GM18868 (cell line): Measurements from ENCODE around the gene ZSWIM3.
"Not testable (repeated sequence)": the region's sequence is repeated elsewhere in the genome, so short reads cannot be mapped to it uniquely, and the experiment has no call there.

Source experiments
- ATAC-seq: cut with Tn5 transposase; IDR thresholded peaks from one replicate; pipeline ENCODE4 v1.9.1; 2021; ENCODE audit warnings: mild to moderate bottlenecking, moderate library complexity; ENCODE audit not compliant: unreplicated experiment

ZSWIM3 gene

DNA sequence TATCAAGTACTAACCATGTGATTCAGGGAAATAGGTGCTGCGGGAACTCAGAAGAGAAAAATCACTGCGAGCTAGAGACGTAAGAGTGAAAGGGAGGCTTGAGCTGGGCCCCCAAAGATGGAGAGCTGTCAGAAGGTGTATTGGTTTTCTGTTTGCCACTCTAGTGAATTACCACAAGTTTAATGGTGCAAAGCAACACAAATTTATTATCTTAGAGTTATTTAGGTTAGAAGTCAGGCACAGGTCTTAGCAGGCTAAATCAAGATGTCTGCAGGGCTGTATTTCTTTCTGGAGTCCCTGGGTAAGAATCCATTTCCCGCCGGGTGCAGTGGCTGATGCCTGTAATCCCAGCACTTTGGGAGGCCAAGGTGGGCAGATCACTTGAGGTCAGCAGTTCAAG, 2.5 kb downstream of the ZSWIM3 start:
- ATAC-seq: no peak

DNA sequence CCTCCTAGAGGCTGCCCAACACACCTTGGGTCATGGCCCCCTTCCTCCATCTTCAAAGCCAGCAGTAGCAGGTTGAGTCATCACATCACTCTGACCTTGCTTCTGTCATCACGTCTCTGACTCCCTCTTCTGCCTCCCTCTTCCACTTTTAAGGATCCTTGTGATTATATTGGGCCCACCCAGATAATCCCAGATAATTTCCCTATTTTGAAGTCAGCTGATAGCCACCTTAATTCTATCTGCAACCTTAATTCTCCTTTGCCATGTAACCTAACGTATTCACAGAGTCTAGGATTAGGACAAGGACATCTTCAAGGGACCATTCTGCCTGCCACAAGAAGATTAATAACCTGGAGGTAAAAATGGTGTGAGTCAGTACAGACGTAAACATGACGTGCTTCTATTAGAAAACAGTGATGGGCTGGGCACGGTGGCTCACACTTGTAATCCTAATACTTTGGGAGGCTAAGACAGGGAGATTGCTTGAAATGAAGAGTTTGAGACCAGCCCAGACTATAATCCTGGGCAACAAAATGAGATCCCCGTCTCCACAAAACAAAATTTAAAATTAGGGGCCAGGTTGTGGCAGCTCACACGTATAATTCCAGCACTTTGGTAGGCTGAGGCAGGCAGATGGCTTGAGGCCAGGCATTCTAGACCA, 3.3 kb downstream of the ZSWIM3 start:
- no peak for ATAC-seq

DNA sequence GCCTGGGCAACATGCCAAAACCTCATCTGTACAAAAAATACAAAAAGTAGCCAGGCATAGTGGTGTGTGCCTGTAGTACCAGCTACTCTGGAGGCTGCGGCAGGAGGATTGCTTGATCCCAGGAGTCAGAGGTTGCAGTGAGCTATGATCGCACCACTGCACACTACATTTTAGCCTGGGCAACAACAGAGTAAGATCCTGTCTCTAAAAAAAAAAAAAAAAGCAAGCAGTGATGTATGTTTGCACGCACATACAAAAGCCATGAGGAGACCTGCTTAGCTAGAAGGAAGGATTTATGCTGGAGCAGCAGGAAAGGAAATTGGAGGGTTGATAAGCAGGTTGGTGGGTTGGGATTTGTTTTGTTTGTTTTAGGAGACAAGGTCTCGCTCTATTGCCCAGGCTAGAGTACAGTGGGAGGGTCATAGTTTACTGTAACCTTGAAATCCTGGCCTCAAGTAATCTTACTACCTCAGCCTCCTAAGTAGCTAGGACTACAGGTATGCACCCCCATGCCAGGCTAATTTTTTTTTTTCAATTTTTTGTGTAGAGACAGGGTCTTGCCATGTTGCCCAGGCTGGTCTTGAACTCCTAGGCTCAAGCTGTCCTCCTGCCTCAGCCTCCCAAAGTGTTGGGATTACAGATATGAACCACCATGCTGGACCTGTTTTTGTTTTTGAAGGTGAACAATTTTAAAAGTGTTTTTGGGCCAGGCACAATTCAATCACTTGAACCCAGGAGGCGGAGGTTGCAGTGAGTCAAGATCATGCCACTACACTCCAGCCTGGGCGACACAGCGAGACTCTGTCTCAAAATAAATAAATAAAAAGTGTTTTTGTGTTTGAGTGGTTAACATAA, 4.0 kb downstream of the ZSWIM3 start:
- no peak for ATAC-seq

DNA sequence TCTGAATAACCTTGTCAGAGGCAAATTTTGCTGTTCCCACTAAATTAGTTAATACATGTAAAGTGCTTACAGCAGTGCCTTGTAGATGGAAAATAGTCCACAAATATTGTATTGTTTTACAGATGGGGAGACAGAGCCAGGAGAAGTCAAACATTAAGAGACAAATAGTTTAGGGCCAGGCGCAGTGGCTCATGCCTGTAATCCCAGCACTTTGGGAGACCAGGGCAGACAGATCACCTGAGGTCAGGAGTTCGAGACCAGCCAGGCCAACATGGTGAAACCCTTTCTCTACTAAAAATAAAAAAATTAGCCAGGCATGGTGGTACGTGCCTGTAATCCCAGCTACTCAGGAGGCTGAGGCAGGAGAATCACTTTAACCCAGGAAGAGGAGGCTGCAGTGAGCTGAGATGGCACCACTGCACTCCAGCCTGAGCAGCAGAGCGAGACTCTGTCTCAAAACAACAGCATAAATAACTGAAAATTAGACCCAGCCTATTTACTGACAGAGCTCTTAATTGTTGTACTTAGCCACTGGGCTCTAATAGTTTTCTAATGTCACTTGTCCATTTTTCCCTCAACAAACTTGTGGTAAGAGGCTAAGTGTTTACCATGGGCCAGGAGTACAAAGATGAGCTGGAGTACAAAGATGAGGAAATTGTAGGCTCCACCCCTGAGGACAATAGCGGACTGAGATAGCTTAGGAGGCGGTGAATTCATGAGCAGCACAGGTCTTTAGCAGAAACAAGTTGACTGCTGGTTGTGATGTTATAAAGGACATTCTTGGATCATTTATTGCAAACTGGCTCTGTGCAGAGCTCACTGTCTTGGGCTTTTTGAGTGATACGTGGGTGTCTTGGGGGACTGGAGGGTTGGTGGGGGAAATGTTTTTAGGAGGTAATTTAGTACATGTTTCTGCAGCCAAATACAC, 6.4 kb downstream of the ZSWIM3 start:
- no peak for ATAC-seq

DNA sequence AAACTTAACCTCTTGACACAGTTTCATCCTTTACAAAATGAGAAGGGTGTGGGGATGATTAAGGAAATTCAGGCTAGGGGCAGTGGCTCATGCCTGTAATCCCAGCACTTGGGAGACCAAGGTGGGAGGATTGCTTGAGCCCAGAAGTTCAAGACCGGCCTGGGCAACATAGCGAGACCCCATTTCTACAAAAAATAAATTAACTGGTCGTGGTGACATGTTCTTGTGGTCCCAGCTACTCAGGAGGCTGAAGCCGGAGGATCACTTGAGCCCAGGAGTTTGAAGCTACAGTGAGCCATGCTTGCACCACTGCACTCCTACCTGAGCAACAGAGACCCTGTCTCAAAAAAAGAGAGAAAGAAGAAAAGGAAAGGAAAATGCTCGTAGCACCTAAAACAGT, 9.0 kb downstream of the ZSWIM3 start:
- ATAC-seq: no peak

DNA sequence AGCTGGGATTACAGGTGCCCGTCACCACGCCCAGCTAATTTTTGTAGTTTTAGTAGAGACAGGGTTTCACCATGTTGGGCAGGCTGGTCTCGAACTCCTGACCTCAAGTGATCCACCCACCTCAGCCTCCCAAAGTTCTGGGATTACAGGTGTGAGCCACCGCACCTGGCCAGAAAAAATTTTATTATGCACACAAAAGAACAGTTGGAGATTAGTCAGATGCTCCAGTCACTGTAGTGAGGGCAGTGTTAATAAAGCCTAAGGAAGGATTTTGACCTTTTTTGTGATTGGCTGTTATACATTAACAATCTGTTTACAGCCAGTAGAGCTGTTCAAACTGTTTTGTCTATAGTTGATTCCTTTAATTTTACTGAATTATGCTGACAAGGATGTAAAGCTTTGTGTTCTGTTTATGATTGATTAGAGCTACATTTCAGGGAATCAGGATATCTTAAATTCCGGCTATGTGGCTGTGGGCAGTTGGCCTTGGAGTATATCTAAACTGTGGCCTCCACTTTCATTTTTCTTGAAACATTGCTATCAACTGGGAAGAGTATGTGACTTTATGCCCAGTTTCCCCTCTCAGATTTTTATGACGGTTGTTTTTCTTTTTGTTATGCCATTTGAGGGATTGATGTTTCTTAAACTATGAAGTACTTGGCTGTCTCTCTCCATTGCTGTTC, 9.9 kb downstream of the ZSWIM3 start:
- no peak for ATAC-seq

DNA sequence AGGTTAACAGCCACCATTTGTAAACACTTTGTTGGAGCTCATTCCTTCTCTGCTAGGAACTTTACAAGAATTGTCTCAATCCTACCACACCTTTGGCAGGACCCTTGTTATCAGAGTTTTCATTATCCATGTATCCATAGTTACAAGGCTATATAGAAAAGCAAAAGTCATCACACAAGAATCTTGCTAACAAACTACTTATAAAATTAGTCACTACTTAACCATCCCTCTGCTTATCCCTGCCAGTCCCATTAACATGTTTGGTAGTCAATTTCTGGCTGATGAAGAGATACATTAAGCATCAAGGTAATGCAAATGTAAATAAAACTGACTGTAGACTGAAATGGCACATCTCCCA, 10.4 kb downstream of the ZSWIM3 start:
- ATAC-seq: no peak

DNA sequence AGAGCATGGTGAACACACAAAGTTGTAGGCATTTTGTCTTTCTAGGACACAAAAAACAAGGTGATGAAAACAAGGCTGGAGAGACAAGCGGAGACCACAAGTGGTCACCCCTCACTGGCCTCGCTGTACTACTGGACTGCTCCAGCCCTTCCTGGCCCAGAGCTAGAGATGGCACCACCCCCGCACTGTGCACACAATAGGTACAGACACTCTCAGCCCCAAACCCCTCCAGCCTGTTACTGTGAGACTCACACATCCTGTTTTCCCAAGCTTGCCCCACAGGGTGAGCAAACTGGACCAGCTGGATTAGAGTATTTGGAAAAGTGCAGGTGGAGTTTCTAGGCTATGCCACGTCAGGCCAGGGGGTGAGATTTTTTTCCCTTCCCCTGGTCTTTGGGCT, 15.2 kb downstream of the ZSWIM3 start:
- ATAC-seq: no peak

DNA sequence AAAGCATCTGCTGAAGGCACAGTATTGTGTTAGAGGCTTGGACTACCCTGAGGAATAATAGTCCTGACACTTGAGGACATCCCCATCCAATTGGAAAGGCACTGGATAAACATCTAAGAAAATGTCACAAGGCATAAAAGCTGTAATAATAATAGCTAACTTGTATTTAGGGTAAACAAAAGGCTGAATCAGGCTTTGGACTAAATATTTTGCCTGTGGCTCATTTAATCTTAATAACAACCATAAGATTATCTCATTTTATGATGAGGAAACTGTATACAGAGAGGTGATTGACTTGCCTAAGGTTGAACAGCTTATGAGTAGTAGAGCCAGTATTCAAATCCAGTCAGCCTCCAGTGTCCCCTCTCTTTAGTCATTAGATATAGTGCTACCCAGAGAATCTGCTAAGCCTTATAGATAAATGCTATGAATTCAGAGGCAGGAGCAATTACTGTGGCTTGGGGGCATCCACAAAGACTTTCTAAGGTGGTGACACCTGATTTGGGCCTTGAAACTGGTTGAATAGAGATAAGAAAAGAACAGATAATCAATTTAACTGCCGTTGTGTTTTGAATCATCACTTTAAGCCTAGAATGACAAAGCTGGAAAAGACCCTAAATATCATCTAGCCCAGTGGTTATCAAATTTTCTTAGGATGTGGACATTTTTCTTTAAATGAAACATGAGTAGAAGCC, 16.1 kb downstream of the ZSWIM3 start:
- no peak for ATAC-seq

DNA sequence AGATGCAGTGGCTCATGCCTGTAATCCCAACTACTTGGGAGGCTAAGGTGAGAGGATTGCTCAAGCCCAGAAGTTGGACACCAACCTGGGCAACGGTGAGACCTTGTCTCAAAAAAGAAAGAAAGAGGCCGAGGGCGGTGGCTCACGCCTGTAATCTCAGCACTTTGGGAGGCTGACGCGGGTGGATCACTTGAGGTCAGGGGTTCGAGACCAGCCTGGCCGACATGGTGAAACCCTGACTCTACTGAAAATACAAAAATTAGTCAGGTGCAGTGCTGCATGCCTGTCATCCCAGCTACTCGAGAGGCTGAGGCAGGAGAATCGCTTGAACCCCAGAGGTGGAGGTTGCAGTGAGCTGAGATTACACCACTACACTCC, 16.7 kb downstream of the ZSWIM3 start:
- ATAC-seq: not testable (repeated sequence)

DNA sequence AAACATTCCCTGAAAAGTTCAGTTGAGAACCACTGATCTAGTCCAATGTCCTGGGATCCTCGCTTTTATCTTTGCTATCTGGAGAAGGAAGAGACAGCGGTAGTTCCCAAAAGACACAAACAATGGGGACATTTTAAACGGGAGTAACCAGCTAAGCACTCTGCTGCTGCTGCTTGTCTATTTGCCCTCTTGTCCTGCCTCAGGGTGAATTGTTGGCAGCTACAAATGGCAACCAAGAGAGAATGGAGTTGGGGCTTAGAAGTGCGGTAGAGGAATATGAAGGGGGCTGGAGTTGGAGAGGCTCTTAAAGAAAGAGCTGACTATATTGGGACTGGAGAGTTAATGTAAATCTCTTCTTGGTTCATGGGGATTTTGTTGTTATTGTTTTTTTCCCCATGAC, 17.2 kb downstream of the ZSWIM3 start:
- no peak for ATAC-seq

DNA sequence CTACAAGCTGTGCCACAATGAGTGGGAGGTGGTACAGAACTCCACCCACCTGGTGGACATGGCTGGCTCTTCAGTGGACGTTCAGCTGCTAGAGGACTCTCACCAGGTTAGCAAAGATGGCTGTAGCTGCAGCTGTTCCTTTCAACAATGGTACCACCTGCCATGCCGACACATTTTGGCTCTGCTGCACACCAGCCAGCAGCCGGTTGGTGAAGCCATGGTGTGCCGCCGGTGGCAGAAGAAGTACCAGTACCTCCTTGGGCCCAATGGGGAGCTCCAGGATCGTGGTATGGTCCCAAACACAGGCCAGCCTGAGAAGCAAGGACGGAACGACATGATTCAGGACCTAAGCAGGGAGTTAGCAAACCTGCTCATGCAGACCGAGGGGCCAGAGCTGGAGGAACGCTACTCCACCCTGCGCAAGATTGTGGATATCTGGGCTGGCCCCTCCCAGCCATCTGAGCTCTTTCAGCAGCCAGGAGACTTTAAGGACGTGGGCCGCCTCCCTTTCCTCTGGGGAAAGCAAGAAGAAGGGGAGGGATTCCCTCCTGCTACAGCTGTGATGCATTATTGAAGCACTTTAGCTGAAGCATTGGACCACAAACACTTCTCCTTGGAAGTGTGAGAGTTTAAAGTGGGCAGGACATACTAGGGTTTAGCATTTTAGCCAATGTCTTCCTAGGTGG, 20.8 kb downstream of the ZSWIM3 start:
- ATAC-seq: no peak

DNA sequence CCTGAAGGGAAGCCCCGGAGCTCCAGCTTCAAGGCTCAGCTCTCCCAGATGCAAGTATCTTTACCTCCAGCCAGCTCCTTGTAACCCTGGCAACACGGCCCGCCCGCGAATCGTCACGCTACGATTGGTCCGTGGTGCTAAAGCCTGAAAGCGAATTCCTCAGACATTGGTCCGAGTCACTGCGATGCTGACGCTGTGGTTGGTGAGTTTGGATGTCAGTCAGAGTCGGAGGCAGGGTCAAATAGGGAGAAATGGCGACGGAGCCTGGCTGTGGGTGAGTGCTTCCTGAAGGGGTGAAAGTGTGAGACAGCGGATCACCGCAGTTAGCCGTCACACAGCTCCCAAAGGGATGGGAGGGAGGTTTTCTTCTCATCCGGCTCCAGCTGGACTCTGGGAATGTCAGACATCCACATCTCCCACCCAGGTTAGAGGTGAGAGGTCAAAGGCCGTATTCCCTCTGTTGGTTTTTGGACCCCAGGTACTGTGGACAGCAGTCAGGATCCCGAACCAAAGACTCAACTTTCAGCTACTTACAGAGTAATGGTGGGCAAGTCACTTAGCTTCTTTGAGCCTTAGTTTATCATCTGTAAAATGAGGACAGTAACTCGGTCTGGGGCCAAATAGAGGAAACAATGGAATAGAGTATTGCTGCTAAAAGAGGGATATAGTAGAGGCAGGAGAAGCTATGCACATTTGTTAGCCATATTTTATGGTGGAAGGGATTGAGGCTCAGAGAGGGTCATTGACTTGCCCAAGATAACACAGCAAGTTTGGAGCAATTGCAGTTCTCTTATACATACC, 23.8 kb downstream of the ZSWIM3 start, which contains the start of gene ZSWIM1:
Gene ZSWIM1, plus strand, starts transcription at position 240 of the 801 bp plus-strand sequence. CDS start 1,366 bp downstream, outside the sequence.
- ATAC-seq: peak; percentile 95

DNA sequence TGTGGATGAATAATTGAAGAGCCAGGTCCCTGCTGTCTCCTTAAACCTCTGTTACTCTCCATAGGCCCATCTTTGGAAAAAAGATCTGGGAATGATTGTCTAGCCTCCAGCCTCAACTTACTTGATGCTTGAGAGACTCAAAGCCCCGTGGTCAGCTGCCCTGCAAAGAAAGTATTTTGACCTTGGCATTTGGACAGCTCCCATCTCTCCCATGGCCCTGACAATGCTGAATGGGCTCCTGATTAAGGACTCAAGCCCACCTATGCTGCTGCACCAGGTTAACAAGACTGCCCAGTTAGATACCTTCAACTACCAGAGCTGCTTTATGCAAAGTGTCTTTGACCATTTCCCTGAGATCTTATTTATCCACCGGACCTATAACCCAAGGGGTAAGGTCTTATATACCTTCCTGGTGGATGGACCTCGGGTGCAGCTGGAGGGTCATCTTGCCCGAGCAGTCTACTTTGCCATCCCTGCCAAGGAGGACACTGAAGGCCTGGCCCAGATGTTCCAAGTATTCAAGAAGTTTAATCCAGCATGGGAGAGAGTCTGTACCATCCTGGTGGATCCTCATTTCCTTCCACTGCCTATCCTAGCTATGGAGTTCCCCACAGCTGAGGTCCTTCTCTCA, 25.2 kb downstream of the ZSWIM3 start:
- ATAC-seq: no peak

DNA sequence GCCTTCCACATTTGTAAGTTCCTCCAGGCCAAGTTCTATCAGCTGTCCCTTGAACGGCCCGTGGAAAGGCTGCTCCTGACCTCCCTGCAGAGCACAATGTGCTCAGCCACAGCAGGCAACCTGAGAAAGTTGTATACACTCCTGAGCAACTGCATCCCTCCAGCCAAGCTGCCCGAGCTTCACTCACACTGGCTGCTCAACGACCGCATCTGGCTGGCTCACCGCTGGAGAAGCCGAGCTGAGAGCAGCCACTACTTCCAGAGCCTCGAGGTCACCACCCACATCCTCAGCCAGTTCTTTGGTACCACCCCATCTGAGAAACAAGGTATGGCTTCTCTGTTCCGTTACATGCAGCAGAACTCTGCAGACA, 25.7 kb downstream of the ZSWIM3 start:
- no peak for ATAC-seq

DNA sequence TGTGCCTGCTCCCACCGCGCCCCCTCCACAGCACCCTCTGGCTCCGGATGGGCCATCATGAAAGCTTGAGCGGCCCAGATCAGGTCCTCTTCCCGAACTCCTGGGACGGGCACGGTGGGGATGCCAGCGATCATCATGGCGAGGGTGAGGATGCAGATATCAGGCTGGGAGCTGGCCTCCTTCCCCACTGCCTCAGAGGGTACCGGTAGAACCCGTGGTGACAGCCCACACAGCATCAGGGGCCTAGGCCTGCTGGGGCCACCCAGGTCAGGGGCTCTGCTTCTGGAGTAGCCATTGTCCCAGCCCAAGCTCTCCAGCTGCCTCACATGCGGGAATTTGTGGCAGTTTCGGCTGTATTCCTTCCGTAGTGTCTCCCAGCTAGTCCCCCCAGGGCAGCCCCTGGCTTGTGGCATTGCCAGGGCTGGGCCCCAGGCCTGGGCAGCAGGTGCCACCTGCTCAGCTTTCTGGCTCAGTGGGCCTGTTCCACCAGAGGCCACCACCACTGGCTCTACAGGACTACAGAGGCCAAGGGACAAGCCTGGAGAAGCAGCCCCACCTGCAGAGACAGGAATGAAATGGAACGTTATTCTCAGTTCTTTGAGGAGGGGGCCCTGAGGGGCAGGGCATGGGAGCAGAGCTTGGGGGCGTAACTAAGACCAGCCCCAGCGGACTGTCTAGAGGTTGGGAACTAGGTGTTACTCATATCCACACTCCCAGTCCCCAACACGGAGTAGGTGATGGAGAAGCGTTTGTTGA, 29.4 kb downstream of the ZSWIM3 start:
- no peak for ATAC-seq

DNA sequence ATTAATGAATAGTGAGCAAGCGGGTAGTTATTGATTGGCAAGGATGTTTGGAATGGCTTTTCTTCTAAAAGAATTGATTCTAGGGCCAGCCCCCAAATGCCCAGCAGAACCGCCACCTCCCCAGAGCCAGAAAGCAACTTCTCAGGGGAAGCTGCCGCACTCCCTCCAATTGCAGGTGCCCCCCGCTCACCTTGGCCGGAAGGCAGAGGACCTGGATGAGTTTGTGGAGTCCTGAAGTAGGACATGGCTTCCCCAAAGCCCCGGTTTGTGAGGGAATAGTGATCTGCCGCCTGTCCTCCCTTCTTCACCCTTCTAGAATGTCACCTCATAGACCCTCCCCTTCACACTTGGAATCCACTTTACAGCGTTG, 29.9 kb downstream of the ZSWIM3 start, which contains the start of gene SPATA25:
Gene SPATA25, minus strand, starts transcription at position 277 of the 370 bp plus-strand sequence. Its CDS starts 32 bp downstream, at position 245.
- no peak for ATAC-seq

DNA sequence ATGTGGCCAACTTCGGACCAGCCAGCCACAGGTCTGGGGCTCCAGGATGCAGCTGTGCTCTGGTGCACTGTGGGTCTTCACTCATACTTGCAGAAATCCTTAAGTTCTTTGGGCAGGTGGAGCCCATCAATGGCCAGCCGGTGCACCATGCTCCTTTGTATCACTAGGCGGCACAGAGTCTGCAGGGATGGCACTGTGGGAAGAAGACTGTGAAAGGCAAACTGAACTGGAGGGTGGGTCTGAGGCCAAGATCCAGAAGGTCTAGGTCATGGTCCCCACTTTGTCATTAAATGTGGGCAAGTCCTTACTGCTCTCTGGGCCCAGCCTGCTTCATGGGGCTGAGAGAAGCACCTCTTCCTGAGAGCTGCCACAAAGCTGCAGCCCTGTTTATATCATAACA, 31.3 kb downstream of the ZSWIM3 start:
- no peak for ATAC-seq
